HG02623 (cell line): ENCODE results near the gene ORMDL3.
"Not testable (repeated sequence)": the region's sequence is repeated elsewhere in the genome, so short reads cannot be mapped to it uniquely, and the experiment has no call there.

Experiments used
- ATAC-seq: cut with Tn5 transposase; IDR thresholded peaks from one replicate; pipeline ENCODE4 v1.9.1; 2021; ENCODE audit warnings: moderate library complexity; ENCODE audit not compliant: unreplicated experiment

ORMDL3 gene

GRCh38 chr17:39925282-39926134 is 1.9 kb downstream of the ORMDL3 start:
- no peak for ATAC-seq

GRCh38 chr17:39924691-39925055 is 2.7 kb downstream of the ORMDL3 start:
- no peak for ATAC-seq

- ATAC-seq: no peak
These were observed 3.3 kb downstream of the ORMDL3 start for GRCh38 chr17:39923836-39924690.

- ATAC-seq: no peak
These were observed 4.2 kb downstream of the ORMDL3 start for GRCh38 chr17:39923230-39923629.

- ATAC-seq: no peak
These were observed 5.4 kb downstream of the ORMDL3 start for GRCh38 chr17:39922006-39922405.

GRCh38 chr17:39921323-39921722 is 6.1 kb downstream of the ORMDL3 start:
- ATAC-seq: no peak

GRCh38 chr17:39920218-39921210 is 6.9 kb downstream of the ORMDL3 start:
- ATAC-seq: no peak

- ATAC-seq: no peak
These were observed 8.2 kb downstream of the ORMDL3 start for GRCh38 chr17:39919087-39919683.

- ATAC-seq: no peak
These were observed 10.5 kb downstream of the ORMDL3 start for GRCh38 chr17:39916918-39917317.

- no peak for ATAC-seq
These were observed 11.8 kb downstream of the ORMDL3 start for GRCh38 chr17:39915559-39915958.

- ATAC-seq: no peak
These were observed 13.4 kb downstream of the ORMDL3 start for GRCh38 chr17:39913989-39914388.

- ATAC-seq: no peak
These were observed 18.5 kb downstream of the ORMDL3 start for GRCh38 chr17:39908789-39909352.

GRCh38 chr17:39904990-39905288 is 22.5 kb downstream of the ORMDL3 start:
- ATAC-seq: no peak

GRCh38 chr17:39903158-39903884 is 24.1 kb downstream of the ORMDL3 start:
- no peak for ATAC-seq

GRCh38 chr17:39902027-39902426 is 25.4 kb downstream of the ORMDL3 start:
- not testable (repeated sequence) for ATAC-seq

- ATAC-seq: no peak
These were observed 28.2 kb downstream of the ORMDL3 start for GRCh38 chr17:39899215-39899614.

- no peak for ATAC-seq
These were observed 29.3 kb downstream of the ORMDL3 start for GRCh38 chr17:39898088-39898487.

GRCh38 chr17:39894681-39895376 is 32.6 kb downstream of the ORMDL3 start:
- ATAC-seq: no peak

- ATAC-seq: no peak
These were observed 38.2 kb downstream of the ORMDL3 start for GRCh38 chr17:39889200-39889599.
